HepG2 (cell line): Measurements from ENCODE around the gene AMOT.

Experiments used
- ARHGAP35 ChIP-seq: sonication (generic); formaldehyde crosslinking; IDR thresholded peaks from 2 replicates; pipeline ENCODE4 v1.9.0; 2022; ENCODE audit warnings: mild to moderate bottlenecking, inconsistent platforms, moderate library complexity, missing genetic modification reagents, borderline replicate concordance
- ATF2 ChIP-seq: sonication (generic); formaldehyde crosslinking; IDR thresholded peaks from 2 replicates; pipeline ENCODE4 v1.4.0; 2020; ENCODE audit warnings: missing genetic modification reagents
- ATF4 ChIP-seq, 2 experiments: fragments of 450-650 bp in 1 of 2; sonication (generic) in 1 of 2; formaldehyde crosslinking; IDR thresholded peaks; 2 replicates each; pipeline versions ENCODE4 v1.5.0 to v1.8.0; 2020 to 2022; ENCODE audit warnings: mild to moderate bottlenecking in 1 of 2, missing genetic modification reagents in 1 of 2
- BCL6 ChIP-seq: IDR thresholded peaks from 2 replicates; pipeline ENCODE4 v1.6.1; 2016; ENCODE audit warnings: missing genetic modification reagents, missing compliant biosample characterization
- BRCA1 ChIP-seq: sonication (generic); formaldehyde crosslinking; IDR thresholded peaks from 2 replicates; pipeline ENCODE4 v1.4.0; 2020; ENCODE audit warnings: missing genetic modification reagents
- CTCF ChIP-seq: sonication (generic); formaldehyde crosslinking; IDR thresholded peaks from 2 replicates; pipeline ENCODE4 v1.5.0; 2020; ENCODE audit warnings: mild to moderate bottlenecking, missing genetic modification reagents, moderate library complexity
- LBX2 ChIP-seq: sonication (generic); formaldehyde crosslinking; IDR thresholded peaks from 2 replicates; pipeline ENCODE4 v1.5.0; 2020; ENCODE audit warnings: missing genetic modification reagents, mild to moderate bottlenecking, borderline replicate concordance
- MYC ChIP-seq: sonication (generic); formaldehyde crosslinking; IDR thresholded peaks from 2 replicates; pipeline ENCODE4 v1.9.0; 2021; ENCODE audit warnings: missing genetic modification reagents, borderline replicate concordance
- NR2F2 ChIP-seq: IDR thresholded peaks from 2 replicates; pipeline ENCODE4 v1.6.1; 2012; ENCODE audit warnings: low read depth, inconsistent platforms, borderline replicate concordance
- POLR2AphosphoS2 ChIP-seq: IDR thresholded peaks from 2 replicates; pipeline ENCODE4 v1.6.1; 2011; ENCODE audit warnings: low read depth, low read length, improper control_type of control experiment
- RARA ChIP-seq: IDR thresholded peaks from 2 replicates; pipeline ENCODE4 v1.6.1; 2016; ENCODE audit warnings: missing genetic modification reagents, missing compliant biosample characterization
- SIN3A ChIP-seq: IDR thresholded peaks from 2 replicates; pipeline ENCODE4 v1.6.1; 2011; ENCODE audit warnings: low read depth, mild to moderate bottlenecking, control low read depth, low read length, borderline replicate concordance
- STAT6 ChIP-seq: sonication (generic); formaldehyde crosslinking; IDR thresholded peaks from 2 replicates; pipeline ENCODE4 v1.4.0; 2020; ENCODE audit warnings: missing genetic modification reagents, mild to moderate bottlenecking, borderline replicate concordance
- SYNCRIP ChIP-seq: fragments of 200-400 bp; formaldehyde crosslinking; IDR thresholded peaks from 2 replicates; pipeline ENCODE4 v1.6.1; 2018; ENCODE audit warnings: mild to moderate bottlenecking, low read depth, low read length; ENCODE audit not compliant: insufficient read depth

GRCh38 chrX:112865464-112866025 lies 24.9 kb upstream of the AMOT start:
- no peak for TF ChIP-seq NR2F2
- TF ChIP-seq ATF2 (CRISPR knock-in tag): no peak
- no peak for TF ChIP-seq LBX2 (CRISPR knock-in tag)
- TF ChIP-seq SYNCRIP: no peak
- TF ChIP-seq STAT6: no peak
- no peak for TF ChIP-seq BRCA1
- TF ChIP-seq SIN3A: no peak
- TF ChIP-seq ATF4 (CRISPR knock-in tag; IDR thresholded peaks at IDR 0.05): no peak
- TF ChIP-seq RARA: no peak
- no peak for TF ChIP-seq POLR2AphosphoS2
- TF ChIP-seq CTCF: no peak
- TF ChIP-seq MYC: no peak
- TF ChIP-seq BCL6: no peak
- no peak for TF ChIP-seq ARHGAP35 (CRISPR knock-in tag)
